Gastrocnemius medialis (tissue), 4 donors: ENCODE results near the gene EPB41L3.

Experiments used
- CTCF ChIP-seq, 5 experiments: fragments of 450-650 bp in 3 of 5; fragments of 200-600 bp in 2 of 5; sonication (generic) in 2 of 5; IDR thresholded peaks in 4 of 5; conservative IDR thresholded peaks in 1 of 5; 1 replicate in 4 of 5; 2 replicates in 1 of 5; pipeline ENCODE4 v1.5.1; 2016 to 2019; ENCODE audit warnings: antibody characterized with exemption in 5 of 5, mild to moderate bottlenecking in 3 of 5, moderate library complexity in 3 of 5
- POLR2A ChIP-seq, 2 donors: fragments of 450-650 bp; IDR thresholded peaks; one replicate each; pipeline ENCODE4 v1.6.1; 2017; ENCODE audit warnings: antibody characterized with exemption in 2 of 2, mild to moderate bottlenecking in 2 of 2, moderate library complexity in 2 of 2

GRCh38 chr18:5475267-5475666, 68.5 kb downstream of the EPB41L3 start:
- TF ChIP-seq CTCF (IDR thresholded peaks at IDR 0.05 in 4 of 5, conservative IDR thresholded peaks at IDR 0.05 in 1 of 5), result no peak
- TF ChIP-seq POLR2A (IDR thresholded peaks at IDR 0.05), result no peak
